T-helper 1 cell treated with Interleukin-12 subunit alpha and Interleukin-12 subunit beta and Interleukin-4 antibody, amounts not matched to agents 30 μg/mL and 1 μg/mL, for 36 hours (primary cell): ENCODE data around the gene KCNN2.

Experiments used
- H3K27ac Mint-ChIP-seq: one replicate; pipeline ENCODE4 v1.8.0; 2021; ENCODE audit warnings: mild to moderate bottlenecking, mixed read lengths
- H3K27me3 Mint-ChIP-seq: one replicate; pipeline ENCODE4 v1.8.0; 2021; ENCODE audit warnings: low read depth, mixed read lengths
- H3K36me3 Mint-ChIP-seq: one replicate; pipeline ENCODE4 v1.8.0; 2021; ENCODE audit warnings: low read depth, mixed read lengths
- H3K4me1 Mint-ChIP-seq: one replicate; pipeline ENCODE4 v1.8.0; 2021; ENCODE audit warnings: low read depth, mixed read lengths
- H3K4me3 Mint-ChIP-seq: one replicate; pipeline ENCODE4 v1.8.0; 2021; ENCODE audit warnings: mild to moderate bottlenecking, moderate library complexity, mixed read lengths
- H3K9me3 Mint-ChIP-seq: one replicate; pipeline ENCODE4 v1.8.0; 2021; ENCODE audit warnings: mixed read lengths

Gene KCNN2

GRCh38 chr5:114346181-114346580 lies 15.7 kb upstream of the KCNN2 start:
- Mint-ChIP-seq H3K4me3 (no peak overlapping the region), H3K9me3 (no peaks in the 10 kb centered on the region), H3K4me1 (no peaks in the 10 kb centered on the region)

GRCh38 chr5:114355086-114355830 lies 6.6 kb upstream of the KCNN2 start:
- no peaks in the 10 kb centered on the region for H3K9me3 Mint-ChIP-seq
- H3K27me3 Mint-ChIP-seq, result peaks cover 18% of the 10 kb centered on the region
- H3K4me3 Mint-ChIP-seq, result no peak overlapping the region
- no peak overlapping the region for H3K27ac Mint-ChIP-seq
- no peaks in the 10 kb centered on the region for H3K36me3 Mint-ChIP-seq
- H3K4me1 Mint-ChIP-seq, result no peaks in the 10 kb centered on the region

More at GRCh38 chr5:114346181-114346580, 15.7 kb upstream of the KCNN2 start:
- Mint-ChIP-seq H3K27ac (no peak overlapping the region), H3K27me3 (no peaks in the 10 kb centered on the region), H3K36me3 (no peaks in the 10 kb centered on the region)

DNA sequence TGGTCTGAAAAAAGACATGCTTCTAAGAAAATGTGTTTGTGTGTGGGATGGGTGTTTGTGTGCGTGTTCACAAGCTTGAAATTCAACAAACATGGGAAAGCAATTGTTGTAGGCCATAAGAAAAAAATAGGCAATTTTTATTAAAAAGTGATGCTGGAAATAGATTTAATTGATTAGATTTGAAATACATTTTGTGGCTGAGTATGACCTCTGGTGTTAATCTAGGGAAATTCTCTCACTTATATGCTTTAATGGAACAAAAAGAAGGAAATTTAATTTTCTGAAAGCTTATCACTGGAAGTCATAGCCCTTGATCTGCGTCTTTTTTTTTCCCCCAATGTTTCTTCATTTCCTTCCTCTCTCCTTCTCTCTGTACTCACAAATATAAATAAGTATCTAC lies 3.5 kb upstream of the KCNN2 start:
- no peak overlapping the region for H3K27ac Mint-ChIP-seq
- H3K4me1 Mint-ChIP-seq, result no peaks in the 10 kb centered on the region
- H3K36me3 Mint-ChIP-seq, result no peaks in the 10 kb centered on the region
- H3K27me3 Mint-ChIP-seq, result peaks cover 40% of the 10 kb centered on the region
- H3K4me3 Mint-ChIP-seq, result no peak overlapping the region
- H3K9me3 Mint-ChIP-seq, result no peaks in the 10 kb centered on the region

GRCh38 chr5:114360357-114360756 lies 1.5 kb upstream of the KCNN2 start:
- H3K4me3 Mint-ChIP-seq, result no peak overlapping the region

DNA sequence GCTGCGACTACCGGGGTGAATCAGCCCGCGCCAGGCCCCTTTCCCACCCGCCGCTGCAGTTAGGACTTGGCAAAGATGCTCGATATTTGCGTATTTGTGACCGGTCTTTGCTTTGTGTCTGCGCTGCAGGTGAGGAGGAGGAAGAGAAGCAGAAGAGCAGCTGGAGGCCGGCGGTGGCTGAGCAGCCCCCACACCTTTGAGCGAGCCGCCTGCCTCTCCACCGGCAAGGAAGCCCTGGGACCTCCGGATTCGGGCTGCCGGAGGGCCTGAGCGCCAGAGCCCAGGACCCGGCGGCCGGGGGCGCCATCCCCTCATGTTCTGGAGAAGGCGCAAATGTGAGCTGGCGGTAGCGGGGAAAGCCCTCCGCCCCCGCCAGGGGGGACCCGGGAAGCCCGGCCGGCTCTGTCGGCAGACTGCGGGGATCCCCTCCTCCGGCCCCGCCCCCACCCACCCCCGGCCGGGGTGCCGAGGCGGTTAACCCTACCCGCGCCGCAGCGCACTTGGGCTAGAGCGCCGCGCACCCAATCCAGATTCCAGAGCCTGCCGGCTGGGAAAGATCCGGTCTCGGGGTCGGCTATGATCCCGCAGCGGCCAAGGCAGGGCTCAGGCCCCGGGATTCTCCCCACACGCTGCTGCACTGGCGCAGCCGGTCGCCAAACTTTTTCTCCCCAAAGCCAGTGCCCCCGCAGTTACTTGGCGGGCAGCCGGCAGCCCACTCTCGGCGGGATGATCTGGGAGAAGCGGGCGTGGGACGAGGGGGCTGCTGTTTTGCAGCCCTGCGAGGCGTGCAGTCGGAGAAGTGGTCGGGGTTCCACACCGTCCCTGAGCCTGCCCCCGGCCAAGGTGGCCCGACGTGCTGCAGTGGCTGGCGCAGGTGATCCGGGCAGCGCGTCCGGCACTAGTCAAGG lies 800 bp upstream of the KCNN2 start:
- H3K4me3 Mint-ChIP-seq, result no peak overlapping the region

More at GRCh38 chr5:114360357-114360756, 1.5 kb upstream of the KCNN2 start:
- Mint-ChIP-seq H3K9me3 (no peaks in the 10 kb centered on the region), H3K27me3 (peaks cover 49% of the 10 kb centered on the region), H3K4me1 (peaks cover 2% of the 10 kb centered on the region), H3K36me3 (no peaks in the 10 kb centered on the region), H3K27ac (no peak overlapping the region)

GRCh38 chr5:114362197-114362976 lies 517 bp downstream of the KCNN2 start:
- H3K36me3 Mint-ChIP-seq, result no peaks in the 10 kb centered on the region
- no peak overlapping the region for H3K4me3 Mint-ChIP-seq
- H3K4me1 Mint-ChIP-seq, result peaks cover 2% of the 10 kb centered on the region
- no peaks in the 10 kb centered on the region for H3K9me3 Mint-ChIP-seq
- H3K27me3 Mint-ChIP-seq, result peaks cover 57% of the 10 kb centered on the region
- H3K27ac Mint-ChIP-seq, result no peak overlapping the region

More for the DNA sequence above, 800 bp upstream of the KCNN2 start:
- Mint-ChIP-seq H3K9me3 (no peaks in the 10 kb centered on the region), H3K27ac (no peak overlapping the region), H3K36me3 (no peaks in the 10 kb centered on the region), H3K27me3 (peaks cover 54% of the 10 kb centered on the region), H3K4me1 (peaks cover 2% of the 10 kb centered on the region)

DNA sequence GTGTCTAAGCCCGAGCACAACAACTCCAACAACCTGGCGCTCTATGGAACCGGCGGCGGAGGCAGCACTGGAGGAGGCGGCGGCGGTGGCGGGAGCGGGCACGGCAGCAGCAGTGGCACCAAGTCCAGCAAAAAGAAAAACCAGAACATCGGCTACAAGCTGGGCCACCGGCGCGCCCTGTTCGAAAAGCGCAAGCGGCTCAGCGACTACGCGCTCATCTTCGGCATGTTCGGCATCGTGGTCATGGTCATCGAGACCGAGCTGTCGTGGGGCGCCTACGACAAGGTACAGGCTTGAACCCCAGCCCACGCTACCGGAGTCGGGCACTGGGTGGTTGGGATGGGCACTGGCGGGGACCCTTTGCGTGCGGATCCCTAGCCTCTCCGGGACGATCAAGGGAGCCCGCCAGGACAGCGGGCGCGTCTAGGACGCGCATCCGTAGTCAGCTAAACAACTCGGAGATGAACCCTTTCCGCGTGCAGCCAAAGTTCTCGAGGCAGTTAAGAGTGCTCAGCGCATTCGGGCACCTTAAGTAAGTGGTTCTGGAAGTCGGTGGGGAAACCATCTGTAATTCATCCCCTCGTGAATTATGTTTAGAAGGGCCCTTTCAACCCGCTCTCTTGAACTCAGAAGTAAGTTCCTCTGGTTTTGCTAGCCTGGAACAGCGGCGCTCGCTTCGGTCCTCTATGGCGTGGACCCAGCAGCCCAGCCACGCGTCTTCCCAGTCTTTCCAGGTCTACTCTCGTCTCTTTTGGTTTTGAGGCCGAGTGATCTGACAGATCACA lies 1.3 kb downstream of the KCNN2 start:
- peaks cover 57% of the 10 kb centered on the region for H3K27me3 Mint-ChIP-seq
- no peaks in the 10 kb centered on the region for H3K36me3 Mint-ChIP-seq
- H3K27ac Mint-ChIP-seq, result no peak overlapping the region
- no peaks in the 10 kb centered on the region for H3K9me3 Mint-ChIP-seq
- H3K4me3 Mint-ChIP-seq, result no peak overlapping the region
- peaks cover 2% of the 10 kb centered on the region for H3K4me1 Mint-ChIP-seq

DNA sequence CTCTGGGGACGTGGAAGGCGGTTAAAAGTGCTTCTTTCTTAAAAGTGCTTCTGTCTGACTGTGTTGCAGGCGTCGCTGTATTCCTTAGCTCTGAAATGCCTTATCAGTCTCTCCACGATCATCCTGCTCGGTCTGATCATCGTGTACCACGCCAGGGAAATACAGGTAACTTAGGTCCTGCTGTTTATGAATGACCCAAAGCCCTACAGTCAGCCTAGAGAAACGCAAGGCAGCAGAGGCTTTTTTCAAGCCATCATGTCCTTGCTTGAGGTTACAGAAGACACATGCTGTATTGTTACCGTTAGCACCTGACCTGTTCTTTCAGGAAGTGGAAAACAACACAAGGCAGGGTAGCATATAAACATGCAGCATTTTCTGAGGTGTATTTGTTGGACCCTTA lies 2.0 kb downstream of the KCNN2 start:
- peaks cover 2% of the 10 kb centered on the region for H3K4me1 Mint-ChIP-seq
- H3K9me3 Mint-ChIP-seq, result no peaks in the 10 kb centered on the region
- H3K4me3 Mint-ChIP-seq, result no peak overlapping the region
- no peaks in the 10 kb centered on the region for H3K36me3 Mint-ChIP-seq
- H3K27ac Mint-ChIP-seq, result peak overlapping the region; percentile 29
- H3K27me3 Mint-ChIP-seq, result peaks cover 53% of the 10 kb centered on the region

DNA sequence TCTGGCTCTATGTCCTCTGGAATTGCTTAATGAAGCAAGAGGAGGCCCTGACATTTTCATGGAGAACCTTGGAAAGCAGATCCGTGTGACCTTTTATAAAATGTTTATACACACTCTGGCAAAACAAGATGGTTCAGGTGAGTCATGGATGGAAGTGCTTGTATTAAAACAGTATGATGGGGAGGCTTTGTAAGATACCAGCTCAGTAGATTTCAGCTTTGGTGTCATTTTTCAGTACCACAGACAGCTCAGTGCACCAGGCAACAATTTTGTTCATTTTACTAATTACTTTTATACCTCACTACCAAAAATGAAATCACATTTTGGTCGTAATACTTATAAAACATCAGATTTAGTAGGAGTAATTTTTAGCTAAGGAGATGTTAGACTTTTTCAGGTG lies 5.2 kb downstream of the KCNN2 start:
- Mint-ChIP-seq H3K27ac (no peak overlapping the region), H3K9me3 (no peaks in the 10 kb centered on the region), H3K36me3 (no peaks in the 10 kb centered on the region), H3K4me3 (no peak overlapping the region), H3K27me3 (peaks cover 24% of the 10 kb centered on the region), H3K4me1 (peaks cover 2% of the 10 kb centered on the region)

DNA sequence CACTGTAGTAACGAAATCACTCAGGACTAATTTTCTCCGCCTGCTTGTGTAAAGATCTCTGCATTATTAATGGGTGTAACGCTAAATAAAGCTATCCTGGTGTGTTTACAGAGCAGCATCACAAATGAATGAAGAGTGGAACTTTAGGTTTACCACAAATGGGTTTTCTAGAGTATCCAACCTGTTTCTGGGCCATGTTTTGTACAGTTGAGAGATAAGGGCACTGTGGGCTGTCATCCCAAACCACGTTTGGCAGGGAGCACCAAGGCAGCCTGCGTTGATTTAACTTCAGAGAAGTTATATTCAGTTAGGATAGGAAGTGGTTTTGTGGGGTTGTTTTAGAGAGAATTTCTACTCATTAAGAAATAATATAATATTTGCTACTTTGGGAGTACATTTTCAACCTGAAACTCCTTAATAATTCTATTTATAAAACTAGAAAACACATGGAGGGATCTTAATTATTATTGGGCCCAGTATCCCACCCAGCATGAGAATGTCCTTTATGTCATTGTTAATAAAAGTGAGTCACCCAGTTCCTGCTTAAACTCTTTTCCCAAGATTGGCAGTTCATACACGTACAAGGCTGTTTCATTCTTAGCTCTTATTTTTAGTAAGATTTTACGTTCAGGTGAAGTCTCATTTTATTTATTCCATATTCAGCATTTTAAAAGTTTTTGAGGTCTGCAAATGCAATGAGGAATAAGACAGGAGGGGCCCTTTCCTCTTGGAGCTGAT lies 8.0 kb downstream of the KCNN2 start:
- no peaks in the 10 kb centered on the region for H3K36me3 Mint-ChIP-seq
- H3K9me3 Mint-ChIP-seq, result no peaks in the 10 kb centered on the region
- no peak overlapping the region for H3K27ac Mint-ChIP-seq
- peaks cover 8% of the 10 kb centered on the region for H3K27me3 Mint-ChIP-seq
- H3K4me1 Mint-ChIP-seq, result no peaks in the 10 kb centered on the region
- no peak overlapping the region for H3K4me3 Mint-ChIP-seq

DNA sequence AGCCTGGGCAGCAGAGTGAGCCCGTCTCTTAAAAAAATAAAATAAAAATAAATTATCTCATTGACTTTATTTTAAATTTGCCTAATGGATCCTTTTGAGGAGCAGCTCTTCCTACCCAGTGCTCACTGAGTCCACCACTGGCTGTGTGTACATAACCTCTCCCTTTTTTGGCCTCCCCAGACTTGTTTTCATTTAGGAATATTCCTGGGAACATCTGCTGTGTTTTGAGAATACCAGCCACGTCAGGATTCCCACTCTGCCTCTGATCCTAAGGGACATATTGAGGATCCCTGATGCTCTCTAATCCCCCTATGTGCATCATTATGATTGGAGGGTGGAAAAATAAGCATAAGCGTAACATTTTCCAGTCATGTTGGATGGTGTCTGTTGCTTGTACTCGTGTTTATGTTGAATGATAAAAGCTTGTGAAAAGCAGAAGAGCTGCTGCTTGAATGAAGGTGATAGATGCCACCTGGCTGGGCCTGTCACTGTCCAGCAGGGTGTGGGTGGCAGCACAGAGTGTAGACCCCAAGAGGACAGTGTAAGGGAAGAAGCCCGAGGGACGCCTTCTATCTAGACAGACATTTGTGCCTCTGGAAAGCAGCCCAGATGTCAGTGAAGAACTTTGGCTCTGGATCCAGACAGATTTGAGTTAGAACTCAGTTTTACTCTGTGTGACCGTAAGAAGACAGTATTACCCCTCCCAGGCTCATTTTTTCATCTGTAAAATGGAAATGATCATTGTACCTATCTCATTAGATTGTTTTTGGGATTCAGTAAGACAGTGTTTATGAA lies 15.4 kb downstream of the KCNN2 start:
- no peaks in the 10 kb centered on the region for H3K9me3 Mint-ChIP-seq
- no peaks in the 10 kb centered on the region for H3K27me3 Mint-ChIP-seq

DNA sequence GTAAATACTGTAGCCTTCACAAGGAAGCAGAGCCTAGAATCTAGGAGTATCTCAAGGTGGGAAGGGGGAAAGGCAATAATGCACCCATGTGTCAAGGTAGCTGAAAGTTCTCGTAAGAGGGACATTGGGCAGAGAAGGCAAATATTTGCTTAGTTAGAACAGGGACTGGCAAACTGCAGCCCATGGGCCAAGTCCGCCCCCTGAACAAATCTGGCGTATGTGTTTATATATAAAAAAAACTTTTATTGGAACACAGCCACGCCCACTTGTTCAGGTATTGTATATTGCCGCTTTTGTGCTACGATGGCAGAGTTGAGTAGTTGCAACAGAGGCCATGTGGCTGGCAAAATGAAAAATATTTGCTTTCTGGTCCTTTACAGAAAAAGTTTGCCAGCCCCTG lies 16.1 kb downstream of the KCNN2 start:
- Mint-ChIP-seq H3K4me3 (no peak overlapping the region), H3K4me1 (no peaks in the 10 kb centered on the region), H3K27me3 (no peaks in the 10 kb centered on the region), H3K36me3 (no peaks in the 10 kb centered on the region), H3K27ac (no peak overlapping the region), H3K9me3 (no peaks in the 10 kb centered on the region)

More for the DNA sequence above, 15.4 kb downstream of the KCNN2 start:
- Mint-ChIP-seq H3K4me1 (no peaks in the 10 kb centered on the region), H3K27ac (no peak overlapping the region), H3K4me3 (no peak overlapping the region), H3K36me3 (no peaks in the 10 kb centered on the region)

- Mint-ChIP-seq H3K27ac (no peak overlapping the region), H3K4me1 (no peaks in the 10 kb centered on the region), H3K36me3 (no peaks in the 10 kb centered on the region)
Observed at GRCh38 chr5:114380721-114381120, 18.9 kb downstream of the KCNN2 start.

More at GRCh38 chr5:114380721-114381120, 18.9 kb downstream of the KCNN2 start:
- Mint-ChIP-seq H3K9me3 (no peaks in the 10 kb centered on the region), H3K4me3 (no peak overlapping the region), H3K27me3 (no peaks in the 10 kb centered on the region)
